IMR-90 (cell line): ENCODE data around the gene HNRNPUL1. TPM values are rescaled to one million over a fixed set of nuclear protein-coding genes. Genes with fewer than 3 reads are reported as not detected.

Experiments used
- ATAC-seq: fragments of 200-7000 bp; cut with Tn5 transposase; 2 replicates; pipeline ENCODE4 v1.9.1; 2020; ENCODE audit warnings: low read depth, mild to moderate bottlenecking, moderate library complexity
- BruUV-seq: library from RNA; stranded (reverse); fragments of 400-500 nt; replicated peaks from 2 replicates; lab custom pipeline; 2021; lab: Mats Ljungman, UMichigan
- CTCF ChIA-PET: fragments of 300-600 bp; formaldehyde crosslinking; extraction: SDS; loops from one replicate; lab custom pipeline; 2021; ENCODE audit warnings: antibody characterized with exemption; lab: Yijun Ruan, JAX
- POLR2A ChIA-PET: fragments of 300-600 bp; sonication (Branson Sonifier 250); formaldehyde crosslinking; loops from one replicate; lab custom pipeline; 2022; ENCODE audit warnings: antibody characterized with exemption; ENCODE audit not compliant: unreplicated experiment; lab: Charles Lee
- DNase-seq: peaks from one replicate; pipeline ENCODE4 v3.0.0; 2013
- H2AFZ ChIP-seq: replicated peaks from 2 replicates; pipeline ENCODE3; 2013; ENCODE audit warnings: low read length, mild to moderate bottlenecking; ENCODE audit not compliant: poor library complexity
- H2AK5ac ChIP-seq: 2 replicates; pipeline ENCODE4 v1.6.1; 2013; ENCODE audit warnings: low read depth, low read length, inconsistent platforms
- H2AK9ac ChIP-seq: replicated peaks from 2 replicates; pipeline ENCODE3; 2013; ENCODE audit warnings: mild to moderate bottlenecking, low read depth, low read length, moderate library complexity; ENCODE audit not compliant: poor library complexity
- H2BK120ac ChIP-seq: 2 replicates; pipeline ENCODE4 v1.6.1; 2013; ENCODE audit warnings: low read depth, low read length, inconsistent platforms
- H2BK15ac ChIP-seq: 3 replicates; pipeline ENCODE4 v1.6.1; 2013; ENCODE audit warnings: low read depth, low read length, inconsistent platforms
- H2BK20ac ChIP-seq: 2 replicates; pipeline ENCODE4 v1.6.1; 2013; ENCODE audit warnings: low read depth, mild to moderate bottlenecking, inconsistent platforms, low read length, moderate library complexity
- H2BK5ac ChIP-seq: 2 replicates; pipeline ENCODE4 v1.6.1; 2013; ENCODE audit warnings: mild to moderate bottlenecking, low read depth, low read length, inconsistent platforms; ENCODE audit not compliant: poor library complexity, severe bottlenecking
- H3K14ac ChIP-seq: replicated peaks from 2 replicates; pipeline ENCODE4 v1.6.1; 2013; ENCODE audit warnings: low read depth, low read length, inconsistent platforms
- H3K18ac ChIP-seq: 2 replicates; pipeline ENCODE4 v1.6.1; 2013; ENCODE audit warnings: low read depth, low read length, control low read depth
- H3K23ac ChIP-seq: 2 replicates; pipeline ENCODE4 v1.6.1; 2013; ENCODE audit warnings: low read depth, low read length, inconsistent platforms
- H3K27ac ChIP-seq: 2 replicates; pipeline ENCODE4 v1.5.1; 2013; ENCODE audit warnings: mild to moderate bottlenecking, control low read depth, low read length; ENCODE audit not compliant: insufficient read depth
- H3K27me3 ChIP-seq: 2 replicates; pipeline ENCODE4 v1.6.1; 2013; ENCODE audit warnings: low read length; ENCODE audit not compliant: control insufficient read depth, insufficient read depth
- H3K36me3 ChIP-seq: 2 replicates; pipeline ENCODE4 v1.6.1; 2013; ENCODE audit warnings: low read length, mixed read lengths; ENCODE audit not compliant: control insufficient read depth, insufficient read depth
- H3K4ac ChIP-seq: 2 replicates; pipeline ENCODE4 v1.6.1; 2013; ENCODE audit warnings: low read depth, low read length, inconsistent platforms
- H3K4me1 ChIP-seq: 2 replicates; pipeline ENCODE4 v1.6.1; 2013; ENCODE audit warnings: low read length, mixed read lengths; ENCODE audit not compliant: control insufficient read depth, insufficient read depth
- H3K4me2 ChIP-seq: 2 replicates; pipeline ENCODE4 v1.6.1; 2013; ENCODE audit warnings: low read depth, mild to moderate bottlenecking, control low read depth, low read length, moderate library complexity
- H3K4me3 ChIP-seq: 2 replicates; pipeline ENCODE4 v1.5.1; 2013; ENCODE audit warnings: low read depth, mild to moderate bottlenecking, control low read depth, low read length, moderate library complexity; ENCODE audit not compliant: insufficient read depth
- H3K56ac ChIP-seq: 2 replicates; pipeline ENCODE4 v1.6.1; 2013; ENCODE audit warnings: low read length, inconsistent platforms; ENCODE audit not compliant: insufficient read depth; ENCODE audit errors: extremely low read depth
- H3K79me1 ChIP-seq, 2 experiments: 2 replicates each; pipeline ENCODE4 v1.6.1; 2013; ENCODE audit warnings: low read length in 2 of 2, inconsistent platforms in 1 of 2, low read depth in 1 of 2
- H3K9ac ChIP-seq: 2 replicates; pipeline ENCODE4 v1.6.1; 2013; ENCODE audit warnings: low read depth, low read length, control low read depth
- H3K9me1 ChIP-seq: 2 replicates; pipeline ENCODE4 v1.6.1; 2013; ENCODE audit warnings: low read length, inconsistent platforms; ENCODE audit not compliant: insufficient read depth
- H3K9me3 ChIP-seq: 2 replicates; pipeline ENCODE4 v1.6.1; 2013; ENCODE audit warnings: low read length; ENCODE audit not compliant: control insufficient read depth, insufficient read depth
- H4K20me1 ChIP-seq: 2 replicates; pipeline ENCODE4 v1.6.1; 2013; ENCODE audit warnings: low read length, inconsistent platforms; ENCODE audit not compliant: insufficient read depth
- H4K5ac ChIP-seq: 2 replicates; pipeline ENCODE4 v1.6.1; 2013; ENCODE audit warnings: mild to moderate bottlenecking, low read depth, low read length, control low read depth
- H4K8ac ChIP-seq, 2 experiments: 2 replicates each; pipeline ENCODE4 v1.6.1; 2013; ENCODE audit warnings: low read depth in 2 of 2, low read length in 2 of 2, control low read depth in 1 of 2, inconsistent platforms in 1 of 2
- H4K91ac ChIP-seq: 2 replicates; pipeline ENCODE4 v1.6.1; 2013; ENCODE audit warnings: low read depth, low read length, inconsistent platforms; ENCODE audit not compliant: insufficient read depth
- BHLHE40 ChIP-seq: fragments of 150-350 bp; IDR thresholded peaks from 2 replicates; pipeline ENCODE4 v1.6.1; 2016; ENCODE audit warnings: mild to moderate bottlenecking, low read depth, low read length
- CHD1 ChIP-seq: IDR thresholded peaks from 2 replicates; pipeline ENCODE4 v1.6.1; 2012; ENCODE audit warnings: low read depth, low read length, improper control_type of control experiment
- FOS ChIP-seq: fragments of 150-350 bp; IDR thresholded peaks from 2 replicates; pipeline ENCODE4 v1.6.1; 2016; ENCODE audit warnings: low read depth, low read length
- MAFK ChIP-seq: IDR thresholded peaks from 2 replicates; pipeline ENCODE4 v1.6.1; 2012; ENCODE audit warnings: low read depth, low read length, improper control_type of control experiment
- MAZ ChIP-seq: IDR thresholded peaks from 2 replicates; pipeline ENCODE4 v1.6.1; 2012; ENCODE audit warnings: low read depth, mild to moderate bottlenecking, low read length, improper control_type of control experiment, moderate library complexity, borderline replicate concordance
- MXI1 ChIP-seq: IDR thresholded peaks from 2 replicates; pipeline ENCODE4 v1.6.1; 2012; ENCODE audit warnings: low read depth, mild to moderate bottlenecking, low read length, moderate library complexity, borderline replicate concordance
- NFE2L2 ChIP-seq: fragments of 150-350 bp; IDR thresholded peaks from 2 replicates; pipeline ENCODE4 v1.6.1; 2016; ENCODE audit warnings: low read depth, mild to moderate bottlenecking, low read length
- POLR2A ChIP-seq: IDR thresholded peaks from 2 replicates; pipeline ENCODE4 v1.6.1; 2012; ENCODE audit warnings: mild to moderate bottlenecking, low read depth, low read length
- RAD21 ChIP-seq: IDR thresholded peaks from 2 replicates; pipeline ENCODE4 v1.6.1; 2012; ENCODE audit warnings: low read length, improper control_type of control experiment
- WGBS, 2 experiments: methylation state at CpG; one replicate each; pipeline versions ENCODE4 v1.1.5 to v1.1.7; 2013; ENCODE audit warnings: missing lambda C conversion rate in 2 of 2; ENCODE audit not compliant: insufficient read length in 1 of 2; ENCODE audit errors: extremely low coverage in 2 of 2; 5-methylcytosine and 5-hydroxymethylcytosine counted together
- dilution Hi-C: fragments of 300-500 bp; cut with HindIII; formaldehyde crosslinking; loops from one replicate; pipeline ENCODE4 v1.14.3; 2018; ENCODE audit warnings: low sequenced_read_pairs; ENCODE audit not compliant: unreplicated experiment
- in situ Hi-C: fragments of 300-500 bp; cut with MboI; formaldehyde crosslinking; loops from 3 replicates; pipeline ENCODE4 v1.14.3; 2019; ENCODE audit warnings: low sequenced_read_pairs, inconsistent platforms, mixed read lengths
- intact Hi-C: fragments of 100-400 bp; cut with micrococcal nuclease; formaldehyde crosslinking; loops from 2 replicates; pipeline ENCODE4 v1.10.0; 2022
- polyA plus RNA-seq, 3 experiments: library from polyadenylated mRNA; depleted of rRNA; stranded (reverse); fragments of >200 nt; gene quantifications; 2 replicates each; pipeline ENCODE4 v1.2.3, GENCODE V29; 2012; ENCODE audit warnings: low replicate concordance in 1 of 3
- total RNA-seq: library from RNA; depleted of rRNA; stranded (reverse); fragments of >200 nt; gene quantifications from 2 replicates; pipeline ENCODE4 v1.2.3, GENCODE V29; 2012
- TF ChIP-seq, protein P1 (sequence below): fragments of 150-350 bp; IDR thresholded peaks from 2 replicates; pipeline ENCODE4 v1.6.1; 2017; ENCODE audit warnings: mild to moderate bottlenecking, antibody characterized with exemption, low read length, low read depth

HNRNPUL1 gene
- total and polyA plus RNA-seq, 2 of the 4 experiments (the other 2 are of a cell fraction): 50.7 to 67.3 TPM

DNA sequence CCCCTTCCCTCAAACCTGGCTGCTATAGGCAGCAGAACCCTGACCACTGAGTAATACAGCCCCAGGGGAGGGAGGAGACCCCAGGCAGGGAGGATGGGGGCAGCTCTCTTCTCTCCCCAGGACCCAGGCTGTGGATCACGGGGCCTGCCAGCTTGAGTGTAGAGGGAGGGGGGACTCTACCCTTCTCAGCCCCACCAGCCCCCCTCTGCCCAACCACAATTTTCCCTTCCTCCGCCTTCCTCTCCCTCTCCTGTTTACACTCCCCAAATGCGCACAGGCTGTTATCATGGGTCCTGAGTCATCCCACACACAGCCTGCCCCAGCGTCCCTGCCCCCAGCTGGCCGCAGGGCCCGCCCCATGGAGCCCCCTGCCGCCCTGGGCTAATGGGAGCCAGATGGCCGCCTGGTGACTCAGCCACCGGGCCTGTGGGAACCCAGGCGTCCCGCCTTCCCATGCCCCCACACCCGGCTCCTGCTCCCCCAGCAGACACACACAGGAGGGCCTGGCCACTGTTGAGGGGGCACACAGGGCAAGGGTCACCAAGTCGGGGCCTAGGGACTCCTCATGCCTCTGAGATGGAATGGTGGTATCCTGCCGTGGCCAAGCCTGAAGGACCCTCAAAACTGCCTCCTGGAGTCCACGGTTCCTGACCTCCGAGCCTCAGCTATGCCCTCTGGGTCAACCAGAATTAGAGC lies 59.4 kb downstream of the HNRNPUL1 start:
- H3K56ac ChIP-seq: peak overlapping the region; percentile 90
- dilution Hi-C loops: no loop called here
- H4K8ac ChIP-seq: peak overlapping the region; percentile 70 to 73
- intact Hi-C loops: loop anchor here (1.0 kb wide), 2 partner anchors 24 to 29 kb away; no protein-coding TSS in a partner anchor
- ChIA-PET POLR2A (no interaction called here), CTCF (interaction anchor here (1.0 to 1.3 kb wide), 3 partner anchors 29 to 119 kb away, joined by 3 read pairs; no protein-coding TSS in a partner anchor)
- H3K4me3 ChIP-seq: no peak overlapping the region
- H2AK9ac ChIP-seq: peak overlapping the region; percentile 92
- H2BK120ac ChIP-seq: peak overlapping the region; percentile 89
- peaks cover 69% of the 10 kb centered on the region for H4K20me1 ChIP-seq
- BruUV-seq: no TSS peak
- H3K9me3 ChIP-seq: no peaks in the 10 kb centered on the region
- peaks cover 18 to 79% of the 10 kb centered on the region in 2 experiments for H3K79me1 ChIP-seq
- H3K36me3 ChIP-seq: peaks cover 37% of the 10 kb centered on the region
- peak overlapping the region; percentile 62 for H3K14ac ChIP-seq
- no peaks in the 10 kb centered on the region for H3K27me3 ChIP-seq
- ATAC-seq (peak; percentile 69), DNase-seq (peak; percentile 98)
- peaks cover 38% of the 10 kb centered on the region for H3K9me1 ChIP-seq
- peak overlapping the region; percentile 51 for H3K9ac ChIP-seq
- H3K27ac ChIP-seq: peak overlapping the region; percentile 93
- H3K18ac ChIP-seq: peak overlapping the region; percentile 76
- peak overlapping the region; percentile 36 for H3K4me2 ChIP-seq
- 30% methylated on average over 4 of the region's 16 CpGs; no CpG with 5 or more reads in 1 of the 2 experiments for WGBS, 2 experiments
- H2AK5ac ChIP-seq: peak overlapping the region; percentile 98
- H2BK15ac ChIP-seq: peak overlapping the region; percentile 88; the same call in 2 of the 3 replicates
- H4K91ac ChIP-seq: peak overlapping the region; percentile 90
- peaks cover 58% of the 10 kb centered on the region for H3K4me1 ChIP-seq
- H3K23ac ChIP-seq: peak overlapping the region; percentile 67
- H2BK5ac ChIP-seq: peak overlapping the region; percentile 96
- in situ Hi-C loops: no loop called here
- TF ChIP-seq MAZ (peak; percentile 99), NFE2L2 (peak; percentile 88), MAFK (0 out of 2 replicates have a peak, but pooled peaks have one; percentile 0), RAD21 (no peak), POLR2A (peak; percentile 63), FOS (peak; percentile 99), BHLHE40 (peak; percentile 76), CHD1 (0 out of 2 replicates have a peak, but pooled peaks have one; percentile 37), MXI1 (no peak)
- TF ChIP-seq, protein P1, sequence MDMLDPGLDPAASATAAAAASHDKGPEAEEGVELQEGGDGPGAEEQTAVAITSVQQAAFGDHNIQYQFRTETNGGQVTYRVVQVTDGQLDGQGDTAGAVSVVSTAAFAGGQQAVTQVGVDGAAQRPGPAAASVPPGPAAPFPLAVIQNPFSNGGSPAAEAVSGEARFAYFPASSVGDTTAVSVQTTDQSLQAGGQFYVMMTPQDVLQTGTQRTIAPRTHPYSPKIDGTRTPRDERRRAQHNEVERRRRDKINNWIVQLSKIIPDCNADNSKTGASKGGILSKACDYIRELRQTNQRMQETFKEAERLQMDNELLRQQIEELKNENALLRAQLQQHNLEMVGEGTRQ: peak; percentile 54
- H2AFZ ChIP-seq: peak overlapping the region; percentile 25
- H4K5ac ChIP-seq: peak overlapping the region; percentile 55
- H2BK20ac ChIP-seq: peak overlapping the region; percentile 90
- H3K4ac ChIP-seq: peak overlapping the region; percentile 91
